ENCODE data around the gene FOXP2.

DNA sequence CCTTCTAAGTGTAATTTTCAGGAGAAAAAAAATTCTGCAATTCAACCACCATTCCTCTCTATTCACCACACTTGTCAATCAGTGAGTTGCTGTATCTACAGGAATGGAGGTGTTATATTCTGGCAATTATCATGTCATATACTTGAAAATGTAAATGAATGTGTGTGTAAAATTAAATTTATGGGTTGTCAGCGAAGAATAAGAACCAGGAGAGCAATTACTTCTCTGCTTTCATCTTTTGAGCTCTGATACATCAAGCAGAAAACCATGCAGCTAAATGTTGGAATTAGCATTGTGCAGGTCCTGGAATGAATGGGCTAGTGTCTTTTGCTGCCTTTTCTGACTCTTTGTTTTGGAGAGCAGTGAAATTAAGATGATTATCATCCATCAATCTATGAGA lies 207.6 kb downstream of the FOXP2 start:
- TF ChIP-seq, protein P1, sequence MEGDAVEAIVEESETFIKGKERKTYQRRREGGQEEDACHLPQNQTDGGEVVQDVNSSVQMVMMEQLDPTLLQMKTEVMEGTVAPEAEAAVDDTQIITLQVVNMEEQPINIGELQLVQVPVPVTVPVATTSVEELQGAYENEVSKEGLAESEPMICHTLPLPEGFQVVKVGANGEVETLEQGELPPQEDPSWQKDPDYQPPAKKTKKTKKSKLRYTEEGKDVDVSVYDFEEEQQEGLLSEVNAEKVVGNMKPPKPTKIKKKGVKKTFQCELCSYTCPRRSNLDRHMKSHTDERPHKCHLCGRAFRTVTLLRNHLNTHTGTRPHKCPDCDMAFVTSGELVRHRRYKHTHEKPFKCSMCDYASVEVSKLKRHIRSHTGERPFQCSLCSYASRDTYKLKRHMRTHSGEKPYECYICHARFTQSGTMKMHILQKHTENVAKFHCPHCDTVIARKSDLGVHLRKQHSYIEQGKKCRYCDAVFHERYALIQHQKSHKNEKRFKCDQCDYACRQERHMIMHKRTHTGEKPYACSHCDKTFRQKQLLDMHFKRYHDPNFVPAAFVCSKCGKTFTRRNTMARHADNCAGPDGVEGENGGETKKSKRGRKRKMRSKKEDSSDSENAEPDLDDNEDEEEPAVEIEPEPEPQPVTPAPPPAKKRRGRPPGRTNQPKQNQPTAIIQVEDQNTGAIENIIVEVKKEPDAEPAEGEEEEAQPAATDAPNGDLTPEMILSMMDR (IDR thresholded peaks at IDR 0.05; ENCODE audit: low read length) = no peak
- no peak for TF ChIP-seq EZH2 (IDR thresholded peaks at IDR 0.05; ENCODE audit: borderline replicate concordance, low read length)
